Motor neuron (in vitro differentiated cells): ENCODE results near the gene MPZL1. TPM values are rescaled to one million over a fixed set of nuclear protein-coding genes. Genes with fewer than 3 reads are reported as not detected.
A peak's percentile ranks its signal among the peaks of the same experiment; 100 is the strongest.

Source experiments
- ATAC-seq, 8 experiments: fragments of 200-7000 bp; cut with Tn5 transposase; replicated peaks in 6 of 8; 2 replicates each; pipeline ENCODE4 v1.8.0; 2021; ENCODE audit warnings: mild to moderate bottlenecking in 8 of 8, moderate library complexity in 8 of 8
- H3K27ac ChIP-seq, 2 donors: fragments of 250-450 bp; sonication (Bioruptor Pico); 2 replicates each; pipeline ENCODE4 v1.9.0; 2021; ENCODE audit warnings: antibody characterized with exemption in 2 of 2, mild to moderate bottlenecking in 2 of 2, moderate library complexity in 1 of 2
- H3K4me1 ChIP-seq, 2 donors: fragments of 250-450 bp; sonication (Bioruptor Pico); replicated peaks in 1 of 2; 2 replicates each; pipeline ENCODE4 v1.6.1; 2021; ENCODE audit warnings: antibody characterized with exemption in 2 of 2, mild to moderate bottlenecking in 2 of 2, moderate library complexity in 1 of 2
- H3K4me3 ChIP-seq, 5 donors: fragments of 250-450 bp; sonication (Bioruptor Pico); 2 replicates each; pipeline ENCODE4 v1.9.0; 2021; ENCODE audit warnings: antibody characterized with exemption in 5 of 5, mild to moderate bottlenecking in 5 of 5, moderate library complexity in 4 of 5
- WGBS, 10 experiments: fragments of 450-650 bp; shearing (Covaris generic); methylation state at CpG; one replicate each; pipeline ENCODE4 v1.0.0; 2022; 5-methylcytosine and 5-hydroxymethylcytosine counted together
- in situ Hi-C, 9 experiments: fragments of 400-800 bp; cut with MboI; loops; one replicate each; pipeline ENCODE4 v1.15.0; 2021; ENCODE audit warnings: low sequenced_read_pairs in 9 of 9, low pct_unique_long_range_greater_than_20kb in 2 of 9; ENCODE audit not compliant: unreplicated experiment in 9 of 9
- total RNA-seq, 8 experiments: library from RNA; unstranded; fragments of 300-600 nt; gene quantifications; 2 replicates each; pipeline versions ENCODE4 v1.2.3 to v1.2.4, GENCODE V29; 2022

MPZL1 gene
- total RNA-seq, 8 experiments from 2014 or later = 34.0 to 146 (median 102) TPM

DNA sequence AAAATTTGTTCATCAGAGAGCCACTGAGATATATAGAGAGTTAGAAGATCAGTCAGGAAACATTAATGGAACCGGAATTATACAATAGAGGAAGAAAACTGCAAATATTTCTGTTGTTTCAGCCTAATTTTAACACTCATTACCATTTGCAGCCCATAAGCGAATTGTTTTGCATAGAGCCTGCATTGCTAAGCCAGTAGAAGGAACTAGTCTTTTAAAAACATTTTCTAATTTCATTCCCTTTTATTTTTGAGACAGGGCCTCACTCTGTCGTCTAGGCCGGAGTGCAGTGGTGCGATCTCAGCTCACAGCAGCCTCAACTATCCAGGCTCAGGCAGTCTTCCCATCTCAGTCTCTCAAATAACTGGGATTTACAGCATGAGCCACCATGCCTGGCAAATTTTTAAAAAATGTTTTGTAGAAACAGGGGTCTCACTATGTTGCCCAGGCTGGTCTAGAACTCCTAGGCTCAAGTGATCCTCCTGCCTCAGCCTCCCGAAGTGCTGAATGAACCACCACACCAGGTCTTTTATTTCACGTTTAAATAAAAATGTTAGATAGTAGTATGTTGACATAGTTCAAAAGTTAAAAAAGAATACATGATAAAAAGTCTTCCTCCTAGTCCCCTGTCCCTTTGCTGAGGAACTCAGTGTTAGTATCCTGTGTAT lies 25.3 kb downstream of the MPZL1 start:
- in situ Hi-C loops = no loop called here
- ATAC-seq = peak in 2 of 8 experiments; percentile 40 to 43
- no peak overlapping the region for H3K27ac ChIP-seq
- 0 to 100% (median 92%) methylated on average over 1 to 7 of the region's 7 CpGs for WGBS, 10 experiments
- no peaks in the 10 kb centered on the region for H3K4me1 ChIP-seq
- H3K4me3 ChIP-seq = no peak overlapping the region

DNA sequence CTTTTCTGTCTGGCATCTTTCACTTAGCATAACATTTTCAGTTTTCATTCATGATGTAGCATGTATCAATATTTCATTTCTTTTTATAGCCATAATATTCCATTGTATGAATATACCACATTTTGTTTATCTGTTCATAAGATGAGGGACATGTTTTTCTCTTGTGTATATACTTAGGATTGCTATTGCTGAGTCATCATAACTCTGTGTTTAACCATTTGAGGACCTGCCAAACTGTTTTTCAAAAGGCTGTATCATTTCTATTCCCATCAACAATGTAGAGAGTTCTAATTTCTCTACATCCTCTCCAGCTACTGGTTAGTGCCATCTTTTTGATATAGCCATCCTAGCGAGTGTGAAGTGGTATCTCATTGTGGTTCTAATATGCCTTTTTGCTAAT lies 26.2 kb downstream of the MPZL1 start:
- ATAC-seq = no peak
- WGBS, 10 experiments = 50 to 100% (median 86%) methylated on average over 1 of the region's 1 CpG; no CpG with 5 or more reads in 2 of the 10 experiments
- no peak overlapping the region for H3K27ac ChIP-seq
- no peak overlapping the region for H3K4me3 ChIP-seq
- H3K4me1 ChIP-seq = no peaks in the 10 kb centered on the region
- in situ Hi-C loops = no loop called here

DNA sequence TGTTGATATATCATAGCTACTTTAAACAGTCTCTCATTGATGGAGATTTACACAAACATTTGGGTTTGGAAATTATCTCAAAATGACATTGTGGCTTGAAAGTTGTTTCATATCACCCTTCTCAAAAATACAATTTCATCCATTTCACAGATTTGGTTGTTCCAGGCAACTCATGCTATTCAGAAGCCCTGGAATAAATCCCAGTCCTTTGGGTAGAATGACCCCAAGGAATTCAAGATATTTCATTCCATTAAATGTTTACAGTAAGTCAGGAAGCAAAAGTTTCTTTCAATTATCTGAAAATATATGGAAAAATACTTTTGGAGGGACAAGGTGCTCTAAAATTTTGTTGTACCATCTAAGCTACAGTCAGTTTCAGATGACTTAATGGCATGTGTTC lies 27.1 kb downstream of the MPZL1 start:
- no peak for ATAC-seq
- in situ Hi-C loops = no loop called here
- H3K27ac ChIP-seq = no peak overlapping the region
- no peaks in the 10 kb centered on the region for H3K4me1 ChIP-seq
- no peak overlapping the region for H3K4me3 ChIP-seq

- WGBS, 10 experiments = 83 to 100% (median 96%) methylated on average over 1 to 2 of the region's 2 CpGs; no CpG with 5 or more reads in 1 of the 10 experiments
- in situ Hi-C loops = no loop called here
- Histone ChIP-seq H3K27ac (no peak overlapping the region), H3K4me3 (no peak overlapping the region), H3K4me1 (no peaks in the 10 kb centered on the region)
- ATAC-seq = no peak
These were observed 28.0 kb downstream of the MPZL1 start for GRCh38 chr1:167749741-167750140.

- 33 to 100% (median 98%) methylated on average over 1 to 2 of the region's 2 CpGs; no CpG with 5 or more reads in 2 of the 10 experiments for WGBS, 10 experiments
- H3K4me1 ChIP-seq = peaks cover 0 to 4% of the 10 kb centered on the region in 2 donors
- no peak for ATAC-seq
- in situ Hi-C loops = no loop called here
- no peak overlapping the region for H3K27ac ChIP-seq
- H3K4me3 ChIP-seq = no peak overlapping the region
These were observed 28.9 kb downstream of the MPZL1 start for GRCh38 chr1:167750641-167751040.

GRCh38 chr1:167751676-167752075 lies 29.9 kb downstream of the MPZL1 start:
- ATAC-seq = no peak
- Histone ChIP-seq H3K4me1 (peaks cover 0 to 6% of the 10 kb centered on the region in 2 donors), H3K27ac (no peak overlapping the region), H3K4me3 (no peak overlapping the region)
- WGBS, 10 experiments = 22 to 100% (median 93%) methylated on average over 1 of the region's 1 CpG
- in situ Hi-C loops = no loop called here

- Histone ChIP-seq H3K4me1 (peaks cover 0 to 6% of the 10 kb centered on the region in 2 donors), H3K27ac (no peak overlapping the region), H3K4me3 (no peak overlapping the region)
- no peak for ATAC-seq
- in situ Hi-C loops = no loop called here
These were observed 30.6 kb downstream of the MPZL1 start for GRCh38 chr1:167752219-167752985.

DNA sequence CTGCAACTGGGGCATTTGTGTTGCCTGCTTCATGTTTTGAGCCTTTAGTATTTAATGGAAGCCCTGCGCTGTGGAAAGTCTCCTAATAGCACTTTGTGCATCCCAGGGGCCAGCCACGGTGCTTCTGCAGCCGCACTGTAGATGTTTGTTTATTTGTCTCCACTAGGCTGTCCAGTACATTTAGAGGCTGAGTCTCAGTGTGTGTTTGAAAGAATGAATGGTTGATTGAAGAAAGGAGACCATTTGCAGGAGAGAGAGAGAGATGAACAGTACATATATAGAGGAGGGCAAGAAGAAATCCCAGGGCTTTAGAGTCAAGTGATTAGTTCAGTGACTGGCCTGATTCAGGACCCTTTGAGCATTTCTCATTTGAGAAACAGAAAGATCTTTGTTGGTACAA lies 33.9 kb downstream of the MPZL1 start:
- WGBS, 10 experiments = 83 to 100% (median 97%) methylated on average over 1 to 3 of the region's 3 CpGs; no CpG with 5 or more reads in 4 of the 10 experiments
- Histone ChIP-seq H3K27ac (peak overlapping the region in 1 of 2 donors; percentile 36), H3K4me3 (no peak overlapping the region), H3K4me1 (peaks cover 0 to 8% of the 10 kb centered on the region in 2 donors)
- in situ Hi-C loops = no loop called here
- ATAC-seq = no peak

DNA sequence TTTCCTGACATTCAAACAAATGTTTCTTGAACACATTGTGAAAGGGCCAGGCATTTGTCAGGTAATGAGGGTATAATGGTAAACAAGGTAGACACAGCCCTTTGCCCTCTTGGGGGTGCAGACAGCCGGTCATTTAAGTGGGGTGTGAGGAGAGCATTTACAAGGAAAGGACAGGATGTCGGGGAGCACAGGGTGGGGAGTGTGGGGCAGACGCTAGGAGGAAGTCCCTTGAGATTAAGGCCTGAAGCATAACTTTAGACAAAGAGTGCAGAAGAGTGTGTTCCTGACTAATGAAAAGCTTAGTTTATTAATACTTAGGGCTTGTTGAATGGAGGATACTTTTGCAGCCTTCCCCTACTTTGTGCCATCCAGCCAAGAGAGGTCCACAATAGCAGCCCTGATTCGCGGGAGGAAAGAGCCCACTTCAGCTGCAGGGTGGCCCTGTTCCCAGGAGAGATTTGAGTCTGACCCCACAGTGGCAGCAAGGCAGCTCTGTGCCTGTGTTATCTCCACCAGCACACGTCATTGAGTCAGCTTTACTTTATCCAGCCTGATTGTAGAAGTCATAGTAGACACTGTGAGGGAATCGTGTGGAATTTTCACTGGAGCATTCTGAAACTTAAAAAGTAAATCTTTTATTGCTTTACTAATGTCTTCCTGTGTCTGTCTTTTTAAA lies 35.1 kb downstream of the MPZL1 start:
- whole genome bisulfite sequencing, 10 experiments = 75 to 100% (median 82%) methylated on average over 1 to 7 of the region's 7 CpGs; no CpG with 5 or more reads in 3 of the 10 experiments
- ATAC-seq = no peak
- peaks cover 0 to 8% of the 10 kb centered on the region in 2 donors for H3K4me1 ChIP-seq
- in situ Hi-C loops = no loop called here
- H3K4me3 ChIP-seq = no peak overlapping the region
- H3K27ac ChIP-seq = no peak overlapping the region

DNA sequence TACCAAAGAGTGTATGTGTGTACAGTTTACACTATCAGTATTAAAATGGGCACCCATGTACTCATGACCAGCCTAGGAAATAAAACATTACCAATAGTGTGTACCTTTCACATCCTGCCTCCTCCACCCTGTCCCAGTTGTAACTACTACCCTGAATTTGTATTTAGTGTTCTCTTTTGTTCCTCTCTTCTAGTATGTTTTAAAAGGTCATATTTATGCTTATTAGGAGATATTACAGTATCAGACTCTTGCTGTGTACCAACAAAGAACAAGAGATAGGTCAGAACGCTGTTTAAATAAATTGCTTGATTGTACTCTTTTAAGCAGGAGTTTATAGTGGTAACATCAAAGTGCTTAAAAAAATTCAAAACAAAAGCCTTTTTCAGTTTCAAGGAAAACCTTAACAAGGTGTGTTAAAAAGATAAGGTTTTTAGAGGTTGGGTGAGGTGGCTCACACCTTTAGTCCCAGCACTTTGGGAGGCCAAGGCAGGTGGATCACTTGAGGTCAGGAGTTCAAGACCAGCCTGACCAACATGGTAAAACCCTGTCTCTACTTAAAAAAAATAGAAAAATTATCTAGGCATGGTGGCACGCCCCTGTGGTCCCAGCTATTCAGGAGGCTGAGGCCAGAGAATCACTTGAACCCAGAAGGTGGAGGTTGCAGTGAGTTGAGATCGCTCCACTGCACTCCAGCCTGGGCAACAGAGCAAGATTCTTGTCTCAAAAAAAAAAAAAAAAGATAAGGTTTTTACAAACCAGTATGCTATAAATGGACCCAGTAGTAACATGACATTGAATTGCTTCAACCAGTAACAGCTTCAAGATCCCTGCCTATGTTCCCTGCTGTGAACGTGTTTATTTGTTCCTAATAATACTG lies 35.9 kb downstream of the MPZL1 start:
- H3K4me3 ChIP-seq = no peak overlapping the region
- H3K27ac ChIP-seq = no peak overlapping the region
- H3K4me1 ChIP-seq = peaks cover 0 to 8% of the 10 kb centered on the region in 2 donors
- in situ Hi-C loops = no loop called here
- no peak for ATAC-seq
- WGBS, 10 experiments = 80 to 100% (median 94%) methylated on average over 1 to 4 of the region's 4 CpGs; no CpG with 5 or more reads in 1 of the 10 experiments

DNA sequence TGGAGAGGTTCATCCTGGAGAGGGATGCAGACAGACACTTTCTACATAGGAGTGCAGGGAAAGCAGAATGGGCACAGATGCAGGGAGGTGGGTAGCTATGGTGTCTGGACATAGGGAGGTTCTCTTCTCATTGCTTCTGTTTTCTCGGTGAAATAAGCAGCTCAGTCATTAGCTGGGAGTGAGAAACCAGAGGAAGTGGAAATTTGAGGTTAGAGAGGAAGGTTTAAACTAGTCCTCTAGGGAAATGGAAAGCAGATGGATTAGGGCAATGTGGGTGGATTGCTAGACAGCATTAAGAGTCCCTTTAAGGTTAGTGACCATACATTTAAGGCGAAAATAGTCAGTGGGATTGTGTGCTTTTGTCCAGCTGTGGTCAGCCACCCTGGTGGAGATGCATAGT lies 39.6 kb downstream of the MPZL1 start:
- in situ Hi-C loops = no loop called here
- ATAC-seq = no peak
- no peak overlapping the region for H3K27ac ChIP-seq
- peaks cover 0 to 2% of the 10 kb centered on the region in 2 donors for H3K4me1 ChIP-seq
- H3K4me3 ChIP-seq = no peak overlapping the region
- 0 to 100% (median 50%) methylated on average over 1 to 2 of the region's 2 CpGs; no CpG with 5 or more reads in 3 of the 10 experiments for WGBS, 10 experiments

DNA sequence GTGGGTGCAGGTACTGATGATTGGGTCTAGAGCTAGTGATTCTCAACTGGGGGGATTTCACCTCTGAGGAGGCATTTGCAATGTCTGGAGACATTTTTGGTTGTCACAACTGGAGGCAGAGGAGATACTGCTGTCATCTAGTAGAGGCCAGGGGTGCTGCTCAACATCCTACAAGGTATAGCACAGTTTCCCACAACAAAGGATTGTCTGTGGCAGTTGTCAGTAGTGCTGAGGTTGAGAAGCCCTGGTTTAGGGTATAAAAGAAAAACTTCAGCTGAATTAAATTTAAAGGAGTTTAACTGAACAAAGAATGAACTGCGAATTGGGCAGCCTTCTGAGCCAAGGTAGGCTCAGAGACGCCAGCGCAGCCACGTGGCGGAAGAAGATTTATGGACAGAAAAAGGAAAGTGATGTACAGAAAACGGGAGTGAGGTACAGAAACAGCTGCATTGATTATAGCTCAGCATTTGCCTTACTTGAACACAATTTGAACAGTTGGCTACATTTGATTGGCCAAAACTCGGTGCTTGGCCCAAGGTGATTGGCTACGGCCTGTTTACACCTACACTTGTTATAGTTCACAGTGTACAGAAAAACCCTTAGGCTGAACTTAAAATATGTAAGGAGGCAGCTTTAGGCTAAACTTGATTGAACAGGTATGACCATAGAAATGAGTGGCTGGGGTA lies 40.4 kb downstream of the MPZL1 start:
- H3K4me3 ChIP-seq = no peak overlapping the region
- H3K27ac ChIP-seq = no peak overlapping the region
- in situ Hi-C loops = no loop called here
- H3K4me1 ChIP-seq = peaks cover 0 to 2% of the 10 kb centered on the region in 2 donors
- no peak for ATAC-seq
- WGBS, 10 experiments = 83 to 100% (median 94%) methylated on average over 2 to 8 of the region's 8 CpGs; no CpG with 5 or more reads in 1 of the 10 experiments
